ENCODE results near the gene MAPT. TPM values are rescaled to one million over a fixed set of nuclear protein-coding genes. Genes with fewer than 3 reads are reported as not detected.

The MAPT gene
- total RNA-seq, 1 donor from 2014 or later: 2.4 TPM

DNA sequence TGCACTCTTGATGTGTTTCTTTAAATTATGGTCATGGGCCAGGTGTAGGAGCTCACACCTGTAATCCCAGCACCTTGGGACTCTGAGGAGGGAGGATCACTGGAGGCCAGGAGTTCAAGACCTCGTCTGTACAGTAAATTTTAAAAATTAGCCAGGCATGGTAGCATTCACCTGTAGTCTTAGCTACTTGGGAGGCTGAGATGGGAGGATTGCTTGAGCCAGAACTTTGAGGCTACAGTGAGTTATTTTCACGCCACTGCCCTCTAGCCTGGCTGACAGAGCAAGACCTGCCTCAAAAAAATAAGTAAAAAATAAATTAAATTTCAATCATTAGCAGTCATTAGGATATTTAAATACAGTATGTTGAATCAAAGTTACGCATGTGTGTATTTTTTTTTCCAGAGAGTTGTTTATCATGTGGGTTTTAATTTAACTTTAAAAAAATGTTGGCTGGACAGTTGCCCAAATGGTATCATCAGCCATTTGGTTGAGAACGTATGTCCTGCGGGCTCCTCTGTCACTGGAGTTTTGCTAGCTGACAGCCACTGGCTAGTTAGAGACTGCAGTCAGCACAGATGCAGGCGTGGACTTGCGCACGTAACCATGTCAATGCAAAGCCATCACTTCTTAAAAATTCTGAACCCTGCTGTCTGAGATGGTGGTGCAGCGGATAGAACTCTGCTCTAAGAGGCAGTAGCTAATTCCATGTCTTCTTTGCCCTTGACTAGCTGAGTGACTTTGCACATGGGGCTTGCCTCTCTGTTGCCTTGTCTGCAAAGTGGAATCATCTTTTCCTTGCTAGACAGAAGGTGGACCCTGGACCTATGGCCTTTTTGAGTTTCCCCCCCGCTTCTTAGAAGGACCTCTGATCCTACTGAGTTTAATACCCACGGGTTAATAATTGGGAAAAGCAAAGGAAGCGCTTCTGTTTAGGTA, 40.0 kb downstream of the MAPT start:
- no peaks in the 10 kb centered on the region for H3K36me3 ChIP-seq
- no peaks in the 10 kb centered on the region for H3K4me1 ChIP-seq
- no peak overlapping the region for H3K4me2 ChIP-seq
- H3K9me3 ChIP-seq (ENCODE audit: low read depth): no peaks in the 10 kb centered on the region
- no peaks in the 10 kb centered on the region for H4K20me1 ChIP-seq (ENCODE audit: low read depth)
- H2AFZ ChIP-seq (replicated peaks): no peak overlapping the region
- Mint-ChIP-seq H3K27me3 (ENCODE audit: insufficient read depth, low read depth) (peaks cover 16% of the 10 kb centered on the region), H3K27ac (no peak overlapping the region), H3K36me3 (no peaks in the 10 kb centered on the region), H3K4me1 (no peaks in the 10 kb centered on the region), H3K9me3 (no peaks in the 10 kb centered on the region), H3K4me3 (no peak overlapping the region)
- H3K27ac ChIP-seq: no peak overlapping the region
- TF ChIP-seq, protein P1, sequence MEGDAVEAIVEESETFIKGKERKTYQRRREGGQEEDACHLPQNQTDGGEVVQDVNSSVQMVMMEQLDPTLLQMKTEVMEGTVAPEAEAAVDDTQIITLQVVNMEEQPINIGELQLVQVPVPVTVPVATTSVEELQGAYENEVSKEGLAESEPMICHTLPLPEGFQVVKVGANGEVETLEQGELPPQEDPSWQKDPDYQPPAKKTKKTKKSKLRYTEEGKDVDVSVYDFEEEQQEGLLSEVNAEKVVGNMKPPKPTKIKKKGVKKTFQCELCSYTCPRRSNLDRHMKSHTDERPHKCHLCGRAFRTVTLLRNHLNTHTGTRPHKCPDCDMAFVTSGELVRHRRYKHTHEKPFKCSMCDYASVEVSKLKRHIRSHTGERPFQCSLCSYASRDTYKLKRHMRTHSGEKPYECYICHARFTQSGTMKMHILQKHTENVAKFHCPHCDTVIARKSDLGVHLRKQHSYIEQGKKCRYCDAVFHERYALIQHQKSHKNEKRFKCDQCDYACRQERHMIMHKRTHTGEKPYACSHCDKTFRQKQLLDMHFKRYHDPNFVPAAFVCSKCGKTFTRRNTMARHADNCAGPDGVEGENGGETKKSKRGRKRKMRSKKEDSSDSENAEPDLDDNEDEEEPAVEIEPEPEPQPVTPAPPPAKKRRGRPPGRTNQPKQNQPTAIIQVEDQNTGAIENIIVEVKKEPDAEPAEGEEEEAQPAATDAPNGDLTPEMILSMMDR (IDR thresholded peaks at IDR 0.05): no peak
- TF ChIP-seq EZH2 (IDR thresholded peaks at IDR 0.05) (no peak), EZH2phosphoT487 (IDR thresholded peaks at IDR 0.05) (no peak)
- no peak for DNase-seq (ENCODE audit: low spot score)
- H3K79me2 ChIP-seq (ENCODE audit: low read depth): no peaks in the 10 kb centered on the region
- H3K27me3 ChIP-seq: no peaks in the 10 kb centered on the region
- no peak overlapping the region for H3K4me3 ChIP-seq
- H3K9ac ChIP-seq: no peak overlapping the region
- no peaks in the 10 kb centered on the region for H3F3A ChIP-seq (ENCODE audit: low read depth)

DNA sequence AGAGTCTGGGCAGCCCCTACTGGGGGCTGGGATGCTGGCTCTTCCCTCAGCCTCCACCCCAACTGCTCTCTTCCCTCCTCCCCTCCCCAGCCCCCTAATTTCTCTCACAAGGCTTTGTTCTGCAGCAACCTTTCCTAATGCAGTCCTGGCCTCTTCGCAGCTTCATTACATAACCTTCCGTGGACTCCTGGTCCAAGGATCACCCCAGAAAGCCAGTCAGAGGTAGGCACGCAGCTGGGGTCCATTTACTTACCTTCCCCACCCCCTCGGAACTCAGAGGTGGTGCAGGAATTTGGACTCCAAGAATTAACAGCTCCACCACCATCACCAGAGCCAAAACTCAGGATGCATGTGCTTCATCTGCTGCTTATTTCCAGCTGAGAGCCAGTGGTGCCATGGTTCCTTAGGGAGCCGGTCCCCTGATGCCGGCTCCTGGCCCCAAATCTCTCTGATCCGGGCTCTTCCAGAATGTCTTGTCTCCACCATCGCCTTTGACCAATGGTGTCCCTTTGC, 40.9 kb downstream of the MAPT start:
- Histone ChIP-seq H3K9me3 (ENCODE audit: low read depth) (no peaks in the 10 kb centered on the region), H3K9ac (no peak overlapping the region), H3K36me3 (no peaks in the 10 kb centered on the region), H3K4me2 (no peak overlapping the region), H3K27ac (no peak overlapping the region), H4K20me1 (ENCODE audit: low read depth) (no peaks in the 10 kb centered on the region), H3K79me2 (ENCODE audit: low read depth) (no peaks in the 10 kb centered on the region), H3K4me3 (no peak overlapping the region), H3K27me3 (no peaks in the 10 kb centered on the region), H2AFZ (replicated peaks) (no peak overlapping the region), H3K4me1 (no peaks in the 10 kb centered on the region), H3F3A (ENCODE audit: low read depth) (no peaks in the 10 kb centered on the region)
- H3K36me3 Mint-ChIP-seq: no peaks in the 10 kb centered on the region
- no peak overlapping the region for H3K27ac Mint-ChIP-seq
- no peak for DNase-seq (ENCODE audit: low spot score)
- TF ChIP-seq EZH2 (IDR thresholded peaks at IDR 0.05) (no peak), EZH2phosphoT487 (IDR thresholded peaks at IDR 0.05) (no peak)
- TF ChIP-seq, protein P1 (IDR thresholded peaks at IDR 0.05): no peak
- H3K27me3 Mint-ChIP-seq (ENCODE audit: insufficient read depth, low read depth): peaks cover 19% of the 10 kb centered on the region
- H3K4me3 Mint-ChIP-seq: no peak overlapping the region
- H3K9me3 Mint-ChIP-seq: no peaks in the 10 kb centered on the region
- H3K4me1 Mint-ChIP-seq: no peaks in the 10 kb centered on the region

DNA sequence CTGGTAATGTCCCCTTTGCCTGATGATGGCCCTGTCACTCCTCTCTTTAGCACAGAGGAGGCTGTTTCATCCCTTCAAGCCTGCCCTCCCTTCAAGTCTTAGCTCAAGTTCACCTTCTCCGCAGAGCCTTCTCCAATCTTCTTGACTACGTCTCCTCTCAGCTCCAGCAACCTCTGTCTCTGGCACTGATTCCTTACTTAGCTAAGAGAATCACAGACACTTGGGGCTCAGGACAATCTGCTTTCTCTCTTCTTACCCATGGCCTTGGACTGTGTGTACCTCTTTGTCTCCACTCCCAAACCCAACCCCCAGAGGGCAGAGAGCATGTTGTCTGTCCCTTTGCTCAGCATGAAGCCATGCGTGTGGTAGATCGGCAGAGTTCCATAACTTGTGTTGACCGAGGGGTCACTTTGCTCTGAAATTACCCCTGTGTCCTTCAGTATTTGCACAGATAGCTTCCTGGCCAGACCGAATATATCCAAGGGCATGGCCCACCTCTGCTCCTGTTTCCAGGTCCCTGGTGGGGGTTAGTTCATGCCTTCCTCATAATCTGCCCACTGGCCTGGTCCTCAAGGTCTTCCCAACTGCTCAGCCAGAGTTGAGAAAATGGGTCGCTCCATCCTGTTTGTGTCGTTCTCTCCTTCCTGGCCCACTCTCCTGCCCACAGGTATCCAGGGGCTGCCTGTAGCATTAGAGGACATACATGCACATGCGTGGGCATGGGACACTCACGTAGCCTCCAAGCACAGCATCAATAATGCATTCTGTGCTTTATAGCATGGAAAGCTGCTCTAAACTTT, 41.6 kb downstream of the MAPT start:
- H3K9me3 ChIP-seq (ENCODE audit: low read depth): no peaks in the 10 kb centered on the region
- no peak overlapping the region for H3K9ac ChIP-seq
- no peak overlapping the region for H3K27ac Mint-ChIP-seq
- H3K79me2 ChIP-seq (ENCODE audit: low read depth): no peaks in the 10 kb centered on the region
- H4K20me1 ChIP-seq (ENCODE audit: low read depth): no peaks in the 10 kb centered on the region
- no peak for TF ChIP-seq EZH2phosphoT487 (IDR thresholded peaks at IDR 0.05)
- TF ChIP-seq EZH2 (IDR thresholded peaks at IDR 0.05): no peak
- TF ChIP-seq, protein P1 (IDR thresholded peaks at IDR 0.05): no peak
- H3K4me1 ChIP-seq: no peaks in the 10 kb centered on the region
- H3K4me1 Mint-ChIP-seq: no peaks in the 10 kb centered on the region
- H2AFZ ChIP-seq (replicated peaks): no peak overlapping the region
- no peaks in the 10 kb centered on the region for H3K36me3 Mint-ChIP-seq
- no peak overlapping the region for H3K4me2 ChIP-seq
- H3K27me3 Mint-ChIP-seq (ENCODE audit: insufficient read depth, low read depth): peaks cover 19% of the 10 kb centered on the region
- H3K27me3 ChIP-seq: no peaks in the 10 kb centered on the region
- no peak overlapping the region for H3K27ac ChIP-seq
- no peak overlapping the region for H3K4me3 Mint-ChIP-seq
- no peak overlapping the region for H3K4me3 ChIP-seq
- DNase-seq (ENCODE audit: low spot score): no peak
- H3F3A ChIP-seq (ENCODE audit: low read depth): no peaks in the 10 kb centered on the region
- no peaks in the 10 kb centered on the region for H3K9me3 Mint-ChIP-seq
- no peaks in the 10 kb centered on the region for H3K36me3 ChIP-seq
